ENCODE measurements around the gene CD200R1L.

DNA sequence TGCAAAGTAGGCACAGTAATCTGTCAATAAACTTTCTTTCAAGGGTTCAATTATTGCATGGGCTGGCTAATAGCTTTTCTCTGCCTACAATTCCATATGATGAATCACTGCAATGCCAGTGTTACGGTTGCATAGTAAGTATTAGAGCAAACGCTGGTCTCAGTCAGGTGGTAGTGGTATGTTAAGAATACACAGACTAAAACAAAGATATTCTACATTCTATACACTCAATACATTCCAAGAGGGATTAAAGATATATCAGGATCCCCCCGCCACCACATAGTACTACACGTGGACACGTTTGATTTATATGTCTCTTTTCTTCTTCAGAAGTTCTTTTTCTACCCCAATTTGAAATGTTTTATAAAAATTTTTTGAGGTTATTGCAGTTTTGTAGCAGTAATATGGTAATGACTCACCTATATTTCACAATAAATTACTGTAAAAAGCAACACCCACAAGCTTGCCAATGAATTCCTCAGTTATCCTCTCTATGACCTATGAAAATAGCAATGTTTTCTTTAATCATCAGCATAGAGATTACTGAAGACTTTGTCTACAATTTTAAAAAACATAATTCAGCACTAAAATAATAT, 68.2 kb downstream of the CD200R1L start:
- TF ChIP-seq, protein P1, sequence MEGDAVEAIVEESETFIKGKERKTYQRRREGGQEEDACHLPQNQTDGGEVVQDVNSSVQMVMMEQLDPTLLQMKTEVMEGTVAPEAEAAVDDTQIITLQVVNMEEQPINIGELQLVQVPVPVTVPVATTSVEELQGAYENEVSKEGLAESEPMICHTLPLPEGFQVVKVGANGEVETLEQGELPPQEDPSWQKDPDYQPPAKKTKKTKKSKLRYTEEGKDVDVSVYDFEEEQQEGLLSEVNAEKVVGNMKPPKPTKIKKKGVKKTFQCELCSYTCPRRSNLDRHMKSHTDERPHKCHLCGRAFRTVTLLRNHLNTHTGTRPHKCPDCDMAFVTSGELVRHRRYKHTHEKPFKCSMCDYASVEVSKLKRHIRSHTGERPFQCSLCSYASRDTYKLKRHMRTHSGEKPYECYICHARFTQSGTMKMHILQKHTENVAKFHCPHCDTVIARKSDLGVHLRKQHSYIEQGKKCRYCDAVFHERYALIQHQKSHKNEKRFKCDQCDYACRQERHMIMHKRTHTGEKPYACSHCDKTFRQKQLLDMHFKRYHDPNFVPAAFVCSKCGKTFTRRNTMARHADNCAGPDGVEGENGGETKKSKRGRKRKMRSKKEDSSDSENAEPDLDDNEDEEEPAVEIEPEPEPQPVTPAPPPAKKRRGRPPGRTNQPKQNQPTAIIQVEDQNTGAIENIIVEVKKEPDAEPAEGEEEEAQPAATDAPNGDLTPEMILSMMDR (IDR thresholded peaks at IDR 0.05; ENCODE audit: low read length) = no peak
- TF ChIP-seq EZH2 (IDR thresholded peaks at IDR 0.05; ENCODE audit: borderline replicate concordance, low read length) = no peak

Data from OCI-LY1 (cell line).